Measurements from ENCODE around the gene MEA1.

DNA sequence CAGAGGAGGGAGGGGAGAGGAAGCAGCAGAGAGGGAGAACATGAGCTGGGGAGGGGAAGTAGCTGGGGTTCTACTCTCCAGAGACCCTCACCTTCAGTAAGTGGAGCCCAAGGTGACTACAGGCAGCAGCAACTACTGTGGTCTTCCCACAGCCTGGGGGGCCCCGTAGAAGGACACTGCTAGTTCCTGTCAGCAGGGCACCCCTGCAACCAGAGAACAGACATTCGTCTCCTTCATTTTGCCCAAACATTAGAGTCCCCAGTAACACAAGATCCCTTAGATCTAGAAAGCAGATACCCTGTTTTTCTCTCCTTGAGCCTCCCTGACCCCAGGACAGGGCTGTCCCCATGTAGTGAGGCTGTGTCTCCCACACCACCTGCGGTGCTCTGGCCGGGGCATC, 45.0 kb downstream of the MEA1 start:
- TF ChIP-seq, protein P1, sequence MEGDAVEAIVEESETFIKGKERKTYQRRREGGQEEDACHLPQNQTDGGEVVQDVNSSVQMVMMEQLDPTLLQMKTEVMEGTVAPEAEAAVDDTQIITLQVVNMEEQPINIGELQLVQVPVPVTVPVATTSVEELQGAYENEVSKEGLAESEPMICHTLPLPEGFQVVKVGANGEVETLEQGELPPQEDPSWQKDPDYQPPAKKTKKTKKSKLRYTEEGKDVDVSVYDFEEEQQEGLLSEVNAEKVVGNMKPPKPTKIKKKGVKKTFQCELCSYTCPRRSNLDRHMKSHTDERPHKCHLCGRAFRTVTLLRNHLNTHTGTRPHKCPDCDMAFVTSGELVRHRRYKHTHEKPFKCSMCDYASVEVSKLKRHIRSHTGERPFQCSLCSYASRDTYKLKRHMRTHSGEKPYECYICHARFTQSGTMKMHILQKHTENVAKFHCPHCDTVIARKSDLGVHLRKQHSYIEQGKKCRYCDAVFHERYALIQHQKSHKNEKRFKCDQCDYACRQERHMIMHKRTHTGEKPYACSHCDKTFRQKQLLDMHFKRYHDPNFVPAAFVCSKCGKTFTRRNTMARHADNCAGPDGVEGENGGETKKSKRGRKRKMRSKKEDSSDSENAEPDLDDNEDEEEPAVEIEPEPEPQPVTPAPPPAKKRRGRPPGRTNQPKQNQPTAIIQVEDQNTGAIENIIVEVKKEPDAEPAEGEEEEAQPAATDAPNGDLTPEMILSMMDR (conservative IDR thresholded peaks at IDR 0.05; ENCODE audit: low read length) = no peak
- no peak for TF ChIP-seq EZH2phosphoT487 (IDR thresholded peaks at IDR 0.05; ENCODE audit: borderline replicate concordance, low read depth, low read length)

Measured in OCI-LY7 (cell line).